ENCODE results near the gene CGNL1.

Gene CGNL1

DNA sequence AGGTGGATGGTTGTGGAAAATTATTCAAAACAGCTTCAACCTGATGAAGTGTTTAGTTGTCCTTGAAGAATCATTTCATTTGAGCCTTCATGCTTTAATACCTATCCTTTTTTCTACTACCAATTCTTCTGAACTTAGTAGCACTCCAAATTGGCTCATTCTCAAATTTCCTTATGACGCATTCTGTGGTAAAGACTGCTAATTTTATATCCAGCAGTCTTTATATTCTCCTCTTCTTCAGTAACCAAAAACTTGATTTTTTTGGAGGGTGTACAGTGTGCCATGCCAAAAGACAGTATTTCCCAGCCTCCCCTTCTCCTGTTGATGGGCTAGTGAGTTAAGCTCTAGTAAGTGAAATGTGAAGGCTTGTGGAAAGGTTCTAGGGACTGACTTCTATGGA lies 25.2 kb downstream of the CGNL1 start:
- H3K36me3 ChIP-seq (replicated peaks; ENCODE audit: low read depth, low read length): no peaks in the 10 kb centered on the region
- H3K4me3 ChIP-seq (ENCODE audit: low read length): no peak overlapping the region
- peaks cover 12% of the 10 kb centered on the region; the same call in 1 of the 2 replicates for H3K27me3 ChIP-seq (ENCODE audit: low read depth, low read length)
- TF ChIP-seq EZH2phosphoT487 (IDR thresholded peaks at IDR 0.05; ENCODE audit: low read depth): no peak
- TF ChIP-seq CTCF (IDR thresholded peaks at IDR 0.05; ENCODE audit: low read depth, low read length): no peak
- H3K79me2 ChIP-seq (ENCODE audit: low read length): no peaks in the 10 kb centered on the region
- H2AFZ ChIP-seq (ENCODE audit: low read depth, low read length): no peak overlapping the region
- no peaks in the 10 kb centered on the region for H3K9me3 ChIP-seq (ENCODE audit: insufficient read depth, low read length)
- no peaks in the 10 kb centered on the region for H3K4me1 ChIP-seq (ENCODE audit: low read length)
- no peak overlapping the region for H3K9ac ChIP-seq (ENCODE audit: low read length)
- no peaks in the 10 kb centered on the region for H4K20me1 ChIP-seq (ENCODE audit: insufficient read depth, low read length)
- H3K27ac ChIP-seq (ENCODE audit: low read length): no peak overlapping the region
- no peak overlapping the region for H3K4me2 ChIP-seq (ENCODE audit: low read length)

GRCh38 chr15:57403017-57403416 lies 26.7 kb downstream of the CGNL1 start:
- no peaks in the 10 kb centered on the region for H4K20me1 ChIP-seq (ENCODE audit: insufficient read depth, low read length)
- H2AFZ ChIP-seq (ENCODE audit: low read depth, low read length): no peak overlapping the region
- H3K9me3 ChIP-seq (ENCODE audit: insufficient read depth, low read length): no peaks in the 10 kb centered on the region
- H3K9ac ChIP-seq (ENCODE audit: low read length): no peak overlapping the region
- no peak overlapping the region for H3K4me2 ChIP-seq (ENCODE audit: low read length)
- TF ChIP-seq CTCF (IDR thresholded peaks at IDR 0.05; ENCODE audit: low read depth, low read length) (no peak), EZH2phosphoT487 (IDR thresholded peaks at IDR 0.05; ENCODE audit: low read depth) (no peak)
- no peak overlapping the region for H3K4me3 ChIP-seq (ENCODE audit: low read length)
- H3K36me3 ChIP-seq (replicated peaks; ENCODE audit: low read depth, low read length): no peaks in the 10 kb centered on the region
- no peaks in the 10 kb centered on the region for H3K4me1 ChIP-seq (ENCODE audit: low read length)
- H3K27me3 ChIP-seq (ENCODE audit: low read depth, low read length): peaks cover 12% of the 10 kb centered on the region; the same call in 1 of the 2 replicates
- H3K79me2 ChIP-seq (ENCODE audit: low read length): no peaks in the 10 kb centered on the region
- H3K27ac ChIP-seq (ENCODE audit: low read length): no peak overlapping the region

DNA sequence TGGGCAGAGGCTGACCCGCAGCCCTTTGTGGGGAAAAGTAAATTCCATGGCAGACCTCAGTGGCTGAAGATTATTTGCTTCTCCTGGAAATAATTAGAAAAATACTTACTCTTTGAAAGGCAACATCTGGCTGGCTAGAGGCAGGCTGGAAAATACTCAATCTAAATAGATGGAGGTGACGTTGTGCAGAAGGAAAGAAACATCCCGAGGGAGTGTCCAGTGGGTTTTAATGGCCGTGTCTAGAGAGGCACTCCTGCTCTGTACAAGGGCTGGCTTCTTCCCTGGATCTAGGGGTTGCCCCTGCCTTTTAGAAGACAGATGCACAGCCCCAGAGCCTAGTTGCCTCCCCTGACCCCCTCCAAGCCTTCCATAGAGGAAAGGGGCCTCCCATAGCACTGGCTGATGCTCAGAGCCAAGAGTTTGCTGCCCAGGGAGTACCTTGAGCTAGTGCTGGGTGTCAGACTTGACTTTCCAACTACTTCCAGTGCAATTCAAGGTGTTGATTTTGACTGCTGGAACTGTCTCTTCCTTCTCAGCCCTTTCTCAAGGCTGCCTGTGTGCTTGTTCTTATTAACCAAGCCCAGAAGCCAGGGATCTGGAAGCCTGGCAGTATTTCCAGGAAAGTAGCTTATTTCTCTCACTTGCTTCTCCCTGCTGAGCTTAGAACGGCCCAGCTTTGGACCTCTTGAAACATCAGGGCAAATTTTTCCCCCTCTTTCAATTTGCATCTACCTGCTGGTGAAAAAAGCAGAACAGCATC lies 27.4 kb downstream of the CGNL1 start:
- no peaks in the 10 kb centered on the region for H4K20me1 ChIP-seq (ENCODE audit: insufficient read depth, low read length)
- no peaks in the 10 kb centered on the region for H3K36me3 ChIP-seq (replicated peaks; ENCODE audit: low read depth, low read length)
- H3K27me3 ChIP-seq (ENCODE audit: low read depth, low read length): peaks cover 12% of the 10 kb centered on the region; the same call in 1 of the 2 replicates
- TF ChIP-seq EZH2phosphoT487 (IDR thresholded peaks at IDR 0.05; ENCODE audit: low read depth) (no peak), CTCF (IDR thresholded peaks at IDR 0.05; ENCODE audit: low read depth, low read length) (no peak)
- no peaks in the 10 kb centered on the region for H3K79me2 ChIP-seq (ENCODE audit: low read length)
- H2AFZ ChIP-seq (ENCODE audit: low read depth, low read length): no peak overlapping the region
- no peaks in the 10 kb centered on the region for H3K9me3 ChIP-seq (ENCODE audit: insufficient read depth, low read length)
- no peak overlapping the region for H3K4me2 ChIP-seq (ENCODE audit: low read length)
- no peak overlapping the region for H3K9ac ChIP-seq (ENCODE audit: low read length)
- H3K4me3 ChIP-seq (ENCODE audit: low read length): no peak overlapping the region
- no peak overlapping the region for H3K27ac ChIP-seq (ENCODE audit: low read length)
- no peaks in the 10 kb centered on the region for H3K4me1 ChIP-seq (ENCODE audit: low read length)

DNA sequence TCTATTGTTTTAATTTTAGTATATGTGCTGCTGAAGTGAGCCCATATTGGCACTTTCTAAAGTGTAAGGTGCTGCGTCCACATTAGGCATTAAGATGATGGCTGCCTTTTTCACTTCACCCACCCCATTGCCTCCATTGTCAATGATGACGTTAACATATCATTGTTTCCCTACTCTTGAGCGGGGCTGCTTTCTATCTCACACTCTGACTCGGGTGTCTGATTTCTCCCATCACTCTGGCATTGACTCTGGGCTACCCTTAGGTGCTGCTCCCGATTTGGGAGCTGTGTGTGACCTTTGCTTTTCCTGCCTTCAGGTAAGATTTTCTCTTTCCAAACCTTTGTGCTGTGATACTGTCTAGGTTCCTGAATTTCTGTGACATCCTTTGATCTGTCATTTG lies 28.8 kb downstream of the CGNL1 start:
- Histone ChIP-seq H3K9me3 (ENCODE audit: insufficient read depth, low read length) (no peaks in the 10 kb centered on the region), H3K4me1 (ENCODE audit: low read length) (no peaks in the 10 kb centered on the region), H3K79me2 (ENCODE audit: low read length) (no peaks in the 10 kb centered on the region), H4K20me1 (ENCODE audit: insufficient read depth, low read length) (no peaks in the 10 kb centered on the region), H3K27me3 (ENCODE audit: low read depth, low read length) (peaks cover 12% of the 10 kb centered on the region; the same call in 1 of the 2 replicates), H2AFZ (ENCODE audit: low read depth, low read length) (no peak overlapping the region), H3K4me2 (ENCODE audit: low read length) (no peak overlapping the region), H3K27ac (ENCODE audit: low read length) (no peak overlapping the region), H3K36me3 (replicated peaks; ENCODE audit: low read depth, low read length) (no peaks in the 10 kb centered on the region), H3K4me3 (ENCODE audit: low read length) (no peak overlapping the region), H3K9ac (ENCODE audit: low read length) (no peak overlapping the region)
- TF ChIP-seq CTCF (IDR thresholded peaks at IDR 0.05; ENCODE audit: low read depth, low read length): no peak

All from OCI-LY3 (cell line).